ENCODE measurements around the gene SPAG16. TPM values are rescaled to one million over a fixed set of nuclear protein-coding genes. Genes with fewer than 3 reads are reported as not detected.

Gene SPAG16
- total and polyA plus RNA-seq, 2 donors (not counting 1 experiment from before 2014, with no cell fraction given) = 24.1 to 36.8 TPM

DNA sequence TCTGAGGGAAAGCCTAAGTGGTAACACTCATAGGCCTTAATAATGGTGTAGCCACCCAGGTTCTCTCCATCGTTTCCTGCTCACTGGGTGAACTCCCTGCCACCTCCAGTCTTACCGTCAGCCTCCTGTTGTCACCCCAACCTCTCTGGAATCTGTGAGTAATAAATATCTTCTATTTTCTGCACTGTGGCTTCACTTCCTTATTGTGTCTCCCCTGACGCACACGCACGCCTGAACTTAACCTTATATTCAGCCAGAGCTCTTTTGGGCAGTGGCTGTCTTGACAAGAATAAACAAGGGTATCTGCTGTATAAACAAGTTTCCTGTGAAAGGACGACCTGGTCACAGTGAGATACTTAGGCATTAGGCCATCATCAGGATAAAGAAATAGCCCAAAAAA lies 467.2 kb downstream of the SPAG16 start:
- H3K9ac ChIP-seq (ENCODE audit: insufficient read depth, low read length) = no peak overlapping the region
- H3K27me3 ChIP-seq (ENCODE audit: control insufficient read depth, insufficient read depth, low read length) = no peaks in the 10 kb centered on the region
- no peak overlapping the region for H3K4me2 ChIP-seq (ENCODE audit: extremely low read depth, insufficient read depth, low read length)
- DNase-seq (ENCODE audit: low read depth in 2 of 2) = no peak
- H3K9me3 ChIP-seq (ENCODE audit: control insufficient read depth, insufficient read depth, low read depth, low read length) = no peaks in the 10 kb centered on the region
- no peak overlapping the region for H3K4me3 ChIP-seq (replicated peaks in 1 of 4; ENCODE audit: control extremely low read depth in 1 of 4, insufficient read depth in 1 of 4, low read depth in 3 of 4, low read length in 4 of 4)
- no peaks in the 10 kb centered on the region for H3K79me2 ChIP-seq (ENCODE audit: control insufficient read depth, insufficient read depth, low read length)
- H2AFZ ChIP-seq (ENCODE audit: low read length) = no peak overlapping the region
- no peaks in the 10 kb centered on the region for H3K36me3 ChIP-seq (ENCODE audit: control insufficient read depth, insufficient read depth, low read length)
- TF ChIP-seq, protein P1, sequence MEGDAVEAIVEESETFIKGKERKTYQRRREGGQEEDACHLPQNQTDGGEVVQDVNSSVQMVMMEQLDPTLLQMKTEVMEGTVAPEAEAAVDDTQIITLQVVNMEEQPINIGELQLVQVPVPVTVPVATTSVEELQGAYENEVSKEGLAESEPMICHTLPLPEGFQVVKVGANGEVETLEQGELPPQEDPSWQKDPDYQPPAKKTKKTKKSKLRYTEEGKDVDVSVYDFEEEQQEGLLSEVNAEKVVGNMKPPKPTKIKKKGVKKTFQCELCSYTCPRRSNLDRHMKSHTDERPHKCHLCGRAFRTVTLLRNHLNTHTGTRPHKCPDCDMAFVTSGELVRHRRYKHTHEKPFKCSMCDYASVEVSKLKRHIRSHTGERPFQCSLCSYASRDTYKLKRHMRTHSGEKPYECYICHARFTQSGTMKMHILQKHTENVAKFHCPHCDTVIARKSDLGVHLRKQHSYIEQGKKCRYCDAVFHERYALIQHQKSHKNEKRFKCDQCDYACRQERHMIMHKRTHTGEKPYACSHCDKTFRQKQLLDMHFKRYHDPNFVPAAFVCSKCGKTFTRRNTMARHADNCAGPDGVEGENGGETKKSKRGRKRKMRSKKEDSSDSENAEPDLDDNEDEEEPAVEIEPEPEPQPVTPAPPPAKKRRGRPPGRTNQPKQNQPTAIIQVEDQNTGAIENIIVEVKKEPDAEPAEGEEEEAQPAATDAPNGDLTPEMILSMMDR (conservative IDR thresholded peaks at IDR 0.05 in 1 of 2, IDR thresholded peaks at IDR 0.05 in 1 of 2; ENCODE audit: low read depth in 1 of 2, low read length in 2 of 2) = no peak
- TF ChIP-seq EZH2 (IDR thresholded peaks at IDR 0.05; ENCODE audit: low read length, missing control alignments) = no peak
- no peaks in the 10 kb centered on the region for H3K4me1 ChIP-seq (ENCODE audit: control insufficient read depth, extremely low read depth, insufficient read depth, low read length)
- H3K27ac ChIP-seq (ENCODE audit: insufficient read depth, low read length) = no peak overlapping the region
- H4K20me1 ChIP-seq (ENCODE audit: control insufficient read depth, extremely low read depth, insufficient read depth, low read length) = no peaks in the 10 kb centered on the region

DNA sequence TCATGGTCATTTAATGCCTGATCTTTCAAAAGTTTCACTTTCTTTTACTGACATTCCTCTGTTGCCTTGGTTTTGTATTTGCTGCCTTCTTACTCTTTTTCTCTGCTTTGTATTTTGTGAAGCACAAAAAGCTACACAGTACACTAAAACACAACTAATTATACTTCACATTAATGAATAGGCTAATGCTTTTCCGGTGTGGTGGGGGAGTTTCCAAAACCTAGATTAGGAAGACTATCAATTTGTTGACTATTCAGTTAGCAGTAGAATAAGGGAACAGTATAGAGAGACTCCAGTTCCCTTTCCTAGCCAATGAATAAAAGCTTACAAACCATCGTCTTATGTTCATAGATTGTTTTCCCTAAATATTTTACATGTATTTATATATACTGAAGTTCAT lies 468.3 kb downstream of the SPAG16 start:
- Histone ChIP-seq H3K9ac (ENCODE audit: insufficient read depth, low read length) (no peak overlapping the region), H3K4me3 (replicated peaks in 1 of 4; ENCODE audit: control extremely low read depth in 1 of 4, insufficient read depth in 1 of 4, low read depth in 3 of 4, low read length in 4 of 4) (no peak overlapping the region), H3K36me3 (ENCODE audit: control insufficient read depth, insufficient read depth, low read length) (no peaks in the 10 kb centered on the region), H3K4me1 (ENCODE audit: control insufficient read depth, extremely low read depth, insufficient read depth, low read length) (no peaks in the 10 kb centered on the region), H3K27me3 (ENCODE audit: control insufficient read depth, insufficient read depth, low read length) (no peaks in the 10 kb centered on the region), H4K20me1 (ENCODE audit: control insufficient read depth, extremely low read depth, insufficient read depth, low read length) (no peaks in the 10 kb centered on the region), H3K9me3 (ENCODE audit: control insufficient read depth, insufficient read depth, low read depth, low read length) (no peaks in the 10 kb centered on the region), H3K79me2 (ENCODE audit: control insufficient read depth, insufficient read depth, low read length) (no peaks in the 10 kb centered on the region), H3K27ac (ENCODE audit: insufficient read depth, low read length) (no peak overlapping the region), H3K4me2 (ENCODE audit: extremely low read depth, insufficient read depth, low read length) (no peak overlapping the region), H2AFZ (ENCODE audit: low read length) (no peak overlapping the region)
- DNase-seq (ENCODE audit: low read depth in 2 of 2) = no peak
- no peak for TF ChIP-seq EZH2 (IDR thresholded peaks at IDR 0.05; ENCODE audit: low read length, missing control alignments)
- TF ChIP-seq, protein P1 (conservative IDR thresholded peaks at IDR 0.05 in 1 of 2, IDR thresholded peaks at IDR 0.05 in 1 of 2; ENCODE audit: low read depth in 1 of 2, low read length in 2 of 2) = no peak

DNA sequence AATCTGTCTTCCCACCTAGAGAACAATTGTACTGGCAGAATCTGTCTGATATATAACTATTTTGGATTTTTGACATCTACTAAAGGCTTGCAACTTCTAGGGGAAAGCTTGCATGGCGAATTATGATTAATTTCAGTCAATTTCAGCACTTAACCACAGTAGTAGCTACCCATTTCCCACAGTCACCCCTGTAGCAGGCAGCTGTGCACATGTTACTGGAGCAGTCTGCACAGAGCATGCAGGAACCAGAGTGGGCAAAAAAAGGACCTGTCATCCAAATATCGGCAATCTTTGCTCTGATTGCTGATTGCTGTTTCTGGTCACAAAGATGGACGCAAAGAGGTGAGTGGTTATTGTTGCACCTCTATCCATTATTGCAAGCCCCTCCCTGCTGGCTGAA lies 473.3 kb downstream of the SPAG16 start:
- Histone ChIP-seq H4K20me1 (ENCODE audit: control insufficient read depth, extremely low read depth, insufficient read depth, low read length) (no peaks in the 10 kb centered on the region), H3K27me3 (ENCODE audit: control insufficient read depth, insufficient read depth, low read length) (no peaks in the 10 kb centered on the region), H3K4me3 (replicated peaks in 1 of 4; ENCODE audit: control extremely low read depth in 1 of 4, insufficient read depth in 1 of 4, low read depth in 3 of 4, low read length in 4 of 4) (no peak overlapping the region), H3K36me3 (ENCODE audit: control insufficient read depth, insufficient read depth, low read length) (no peaks in the 10 kb centered on the region), H3K4me1 (ENCODE audit: control insufficient read depth, extremely low read depth, insufficient read depth, low read length) (no peaks in the 10 kb centered on the region), H3K9ac (ENCODE audit: insufficient read depth, low read length) (no peak overlapping the region), H3K9me3 (ENCODE audit: control insufficient read depth, insufficient read depth, low read depth, low read length) (no peaks in the 10 kb centered on the region), H2AFZ (ENCODE audit: low read length) (no peak overlapping the region), H3K4me2 (ENCODE audit: extremely low read depth, insufficient read depth, low read length) (no peak overlapping the region), H3K79me2 (ENCODE audit: control insufficient read depth, insufficient read depth, low read length) (no peaks in the 10 kb centered on the region), H3K27ac (ENCODE audit: insufficient read depth, low read length) (no peak overlapping the region)
- DNase-seq (ENCODE audit: low read depth in 2 of 2) = no peak
- TF ChIP-seq, protein P1 (conservative IDR thresholded peaks at IDR 0.05 in 1 of 2, IDR thresholded peaks at IDR 0.05 in 1 of 2; ENCODE audit: low read depth in 1 of 2, low read length in 2 of 2) = no peak
- TF ChIP-seq EZH2 (IDR thresholded peaks at IDR 0.05; ENCODE audit: low read length, missing control alignments) = no peak

Data from fibroblast of lung (primary cell).